B cell (primary cell): ENCODE results near the gene SAC3D1. TPM values are rescaled to one million over a fixed set of nuclear protein-coding genes. Genes with fewer than 3 reads are reported as not detected.

Source experiments
- ATAC-seq: fragments of 200-7000 bp; cut with Tn5 transposase; one replicate; pipeline ENCODE4 v1.10.0; 2021; ENCODE audit warnings: low read depth, mild to moderate bottlenecking, moderate number of reproducible peaks, moderate library complexity
- CTCF ChIA-PET: fragments of 350-600 bp; sonication (Branson Sonifier 250); formaldehyde crosslinking; loops from one replicate; lab custom pipeline; 2021; ENCODE audit warnings: antibody characterized with exemption, inconsistent platforms; lab: Charles Lee
- POLR2A ChIA-PET: fragments of 350-600 bp; sonication (Branson Sonifier 250); formaldehyde crosslinking; loops from one replicate; lab custom pipeline; 2021; ENCODE audit warnings: antibody characterized with exemption; lab: Charles Lee
- DNase-seq: peaks from one replicate; pipeline ENCODE4 v3.0.0; 2013
- H2AFZ ChIP-seq: 2 replicates; pipeline ENCODE4 v1.6.1; 2012; ENCODE audit warnings: mild to moderate bottlenecking, low read depth, low read length; ENCODE audit not compliant: insufficient read depth, poor library complexity, severe bottlenecking
- H3K27ac ChIP-seq, 2 donors: 1 replicate in 1 of 2; 2 replicates in 1 of 2; pipeline ENCODE4 v1.5.1; 2012 to 2013; ENCODE audit warnings: low read length in 2 of 2, mild to moderate bottlenecking in 2 of 2, moderate library complexity in 1 of 2
- H3K27me3 ChIP-seq, 4 experiments: fragments of 200-600 bp in 1 of 4; sonication (generic) in 1 of 4; replicated peaks in 1 of 4; 1 replicate in 2 of 4; 2 replicates in 2 of 4; pipeline versions ENCODE4 v1.6.1 to v1.7.0; 2013 to 2016; ENCODE audit warnings: low read length in 3 of 4, mild to moderate bottlenecking in 2 of 4, mixed read lengths in 1 of 4, moderate library complexity in 1 of 4; ENCODE audit not compliant: insufficient read depth in 4 of 4, control insufficient read depth in 3 of 4; ENCODE audit errors: control extremely low read depth in 1 of 4
- H3K36me3 ChIP-seq, 2 experiments: replicated peaks in 1 of 2; 1 replicate in 1 of 2; 2 replicates in 1 of 2; pipeline versions ENCODE4 v1.6.1 to v1.7.1; 2013; ENCODE audit warnings: low read length in 1 of 2; ENCODE audit not compliant: insufficient read depth in 2 of 2, control insufficient read depth in 1 of 2; ENCODE audit errors: control extremely low read depth in 1 of 2, extremely low read depth in 1 of 2
- H3K4me1 ChIP-seq, 2 donors: fragments of 200-600 bp in 1 of 2; sonication (generic) in 1 of 2; 1 replicate in 1 of 2; 2 replicates in 1 of 2; pipeline versions ENCODE4 v1.5.1 to v1.6.1; 2013 to 2017; ENCODE audit warnings: low read length in 2 of 2; ENCODE audit not compliant: control insufficient read depth in 2 of 2, insufficient read depth in 2 of 2
- H3K4me2 ChIP-seq: replicated peaks from 2 replicates; pipeline ENCODE3; 2012; ENCODE audit warnings: mild to moderate bottlenecking, low read depth, low read length; ENCODE audit not compliant: poor library complexity, severe bottlenecking
- H3K4me3 ChIP-seq, 5 experiments: fragments of 200-600 bp in 1 of 5; sonication (generic) in 1 of 5; 1 replicate in 3 of 5; 2 replicates in 2 of 5; pipeline versions ENCODE4 v1.5.1 to v1.7.0; 2011 to 2016; ENCODE audit warnings: low read length in 4 of 5, mild to moderate bottlenecking in 4 of 5, low read depth in 2 of 5, control low read depth in 1 of 5, moderate library complexity in 1 of 5; ENCODE audit not compliant: insufficient read depth in 1 of 5; ENCODE audit errors: control extremely low read depth in 1 of 5, extremely low read depth in 1 of 5
- H3K79me2 ChIP-seq: fragments of 200-600 bp; sonication (generic); one replicate; pipeline ENCODE4 v1.6.0; 2016; ENCODE audit warnings: low read length; ENCODE audit not compliant: control insufficient read depth, insufficient read depth
- H3K9ac ChIP-seq: fragments of 200-600 bp; sonication (generic); 2 replicates; pipeline ENCODE4 v1.6.1; 2017; ENCODE audit warnings: mild to moderate bottlenecking, low read length, moderate library complexity
- H3K9me3 ChIP-seq, 3 donors: one replicate each; pipeline versions ENCODE4 v1.6.1 to v1.7.1; 2013; ENCODE audit warnings: low read length in 2 of 3; ENCODE audit not compliant: control insufficient read depth in 2 of 3, insufficient read depth in 1 of 3; ENCODE audit errors: control extremely low read depth in 1 of 3
- H4K20me1 ChIP-seq: 2 replicates; pipeline ENCODE4 v1.6.0; 2012; ENCODE audit warnings: mild to moderate bottlenecking, low read length; ENCODE audit not compliant: insufficient read depth, control insufficient read depth, poor library complexity, severe bottlenecking
- H3K27ac Mint-ChIP-seq: one replicate; pipeline ENCODE4 v1.8.0; 2021; ENCODE audit warnings: mixed read lengths
- H3K27me3 Mint-ChIP-seq: one replicate; pipeline ENCODE4 v1.8.0; 2021; ENCODE audit warnings: mixed read lengths
- H3K4me1 Mint-ChIP-seq: one replicate; pipeline ENCODE4 v1.8.0; 2021; ENCODE audit warnings: mixed read lengths
- H3K4me3 Mint-ChIP-seq: one replicate; pipeline ENCODE4 v1.8.0; 2021; ENCODE audit warnings: mixed read lengths
- H3K9me3 Mint-ChIP-seq: one replicate; pipeline ENCODE4 v1.8.0; 2022; ENCODE audit warnings: mixed read lengths; ENCODE audit not compliant: insufficient read depth
- CTCF ChIP-seq: fragments of 200-600 bp; IDR thresholded peaks from one replicate; pipeline ENCODE4 v1.8.0; 2022; ENCODE audit warnings: antibody characterized with exemption, mild to moderate bottlenecking
- EZH2 ChIP-seq: IDR thresholded peaks from 2 replicates; pipeline ENCODE4 v1.6.1; 2012; ENCODE audit warnings: borderline replicate concordance, low read depth, mild to moderate bottlenecking, moderate library complexity, low read length; ENCODE audit not compliant: insufficient read depth, poor library complexity, severe bottlenecking
- WGBS: methylation state at CpG from one replicate; pipeline ENCODE4 v1.1.5; 2013; ENCODE audit warnings: missing lambda C conversion rate; ENCODE audit not compliant: insufficient coverage; 5-methylcytosine and 5-hydroxymethylcytosine counted together
- intact Hi-C: fragments of 100-400 bp; cut with micrococcal nuclease; formaldehyde crosslinking; loops from one replicate; pipeline ENCODE4 v1.10.0; 2022
- polyA plus RNA-seq: library from polyadenylated mRNA; depleted of rRNA; stranded (reverse); fragments of >200 nt; gene quantifications from 2 replicates; pipeline ENCODE4 v1.2.3, GENCODE V29; 2012
- total RNA-seq, 2 donors: library from RNA; stranded (reverse); fragments of 120-200 nt in 1 of 2; gene quantifications; 1 replicate in 1 of 2; 2 replicates in 1 of 2; pipeline versions ENCODE4 v1.2.3 to v1.2.4, GENCODE V29; 2013 to 2022

SAC3D1 gene
- total and polyA plus RNA-seq, 2 donors (not counting 1 experiment from before 2014, with no cell fraction given): 5.9 to 6.0 TPM

DNA sequence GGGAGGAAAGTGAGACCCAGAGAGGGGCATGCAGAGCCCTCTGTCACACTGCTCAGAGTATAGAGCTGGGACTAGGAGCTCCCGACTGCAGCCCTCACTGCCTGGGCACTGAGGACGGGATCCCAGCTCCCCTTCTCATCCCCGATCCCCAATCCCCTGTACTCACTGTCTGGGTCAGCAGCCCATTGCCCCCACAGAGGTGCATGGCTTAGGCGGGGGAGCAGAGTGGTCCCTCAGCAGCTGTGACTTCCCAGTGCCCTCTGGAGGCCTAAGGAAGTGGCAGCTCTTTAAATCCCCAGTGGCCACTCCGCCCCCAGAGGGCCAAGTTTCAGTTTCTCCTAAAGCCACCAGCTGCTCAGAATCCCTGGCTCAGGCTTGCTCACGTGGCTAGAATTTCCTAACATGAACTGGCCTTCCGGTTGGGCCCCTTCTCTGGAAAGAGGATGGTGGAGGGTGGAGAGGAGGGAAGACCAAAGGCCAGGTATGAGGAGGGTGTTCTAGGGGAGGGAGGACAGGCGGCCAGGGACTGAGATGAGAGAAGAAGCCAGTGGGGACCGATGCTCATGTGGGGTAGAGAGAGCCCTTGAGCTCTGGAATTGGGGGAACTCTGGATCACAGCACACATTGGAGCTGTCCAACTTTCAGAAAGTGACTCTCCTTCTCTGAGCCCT is 44.2 kb upstream of the SAC3D1 start, which contains the start of gene BATF2:
Gene BATF2 (minus strand): TSS at position 262 of the 671 bp plus-strand sequence. CDS start 57 bp downstream, at position 205.
- H3K9me3 ChIP-seq: no peaks in the 10 kb centered on the region
- peak within 1 kb of the TSS; percentile 84 for H3K4me2 ChIP-seq
- Mint-ChIP-seq H3K27ac (peak within 1 kb of the TSS; percentile 74), H3K4me3 (peak within 1 kb of the TSS; percentile 77), H3K4me1 (peaks cover 26% of the 10 kb centered on the region), H3K27me3 (no peaks in the 10 kb centered on the region), H3K9me3 (no peaks in the 10 kb centered on the region)
- ChIA-PET CTCF (interaction anchor here (0.6 to 4.0 kb wide), 13 partner anchors 9 to 479 kb away, joined by 3 to 24 read pairs (median 4); partner anchors contain the start of genes ARL2, CDC42BPG and PPP2R5B), POLR2A (interaction anchor here (1.1 to 1.5 kb wide), 2 partner anchors 12 to 138 kb away, joined by 3 to 5 read pairs; no protein-coding TSS in a partner anchor)
- peak within 1 kb of the TSS; percentile 70 for H3K9ac ChIP-seq
- H3K4me1 ChIP-seq: peaks cover 15 to 17% of the 10 kb centered on the region in 2 donors
- DNase-seq (peak; percentile 73), ATAC-seq (peak; percentile 90)
- TF ChIP-seq EZH2 (no peak), CTCF (peak; percentile 25)
- peak within 1 kb of the TSS in 1 of 2 donors; percentile 60 for H3K27ac ChIP-seq
- H3K27me3 ChIP-seq: no peaks in the 10 kb centered on the region
- 17% methylated on average over 9 of the region's 9 CpGs for whole genome bisulfite sequencing
- intact Hi-C loops: no loop called here
- H2AFZ ChIP-seq: peak within 1 kb of the TSS; percentile 86
- no peaks in the 10 kb centered on the region for H3K79me2 ChIP-seq
- peak within 1 kb of the TSS in 4 of 5 experiments; percentile 42 to 67 (median 53) for H3K4me3 ChIP-seq
- H4K20me1 ChIP-seq: no peaks in the 10 kb centered on the region
- no peaks in the 10 kb centered on the region for H3K36me3 ChIP-seq

GRCh38 chr11:64998141-64998540 is 42.9 kb upstream of the SAC3D1 start:
- no peak overlapping the region for H3K27ac ChIP-seq
- H3K9ac ChIP-seq: no peak overlapping the region
- no peak for ATAC-seq
- H3K4me1 Mint-ChIP-seq: peaks cover 23% of the 10 kb centered on the region
- H2AFZ ChIP-seq: peak overlapping the region; percentile 16
- peaks cover 13 to 15% of the 10 kb centered on the region in 2 donors for H3K4me1 ChIP-seq
- H3K79me2 ChIP-seq: no peaks in the 10 kb centered on the region
- ChIA-PET POLR2A (interaction anchor here (0.6 kb wide), 2 partner anchors 11 to 92 kb away, joined by 5 to 6 read pairs; no protein-coding TSS in a partner anchor), CTCF (interaction anchor here (0.6 to 4.0 kb wide), 5 partner anchors 10 to 104 kb away, joined by 3 to 24 read pairs (median 4); partner anchors contain the start of genes ARL2 and PPP2R5B)
- no peak overlapping the region for H3K4me3 ChIP-seq
- H3K4me2 ChIP-seq: no peak overlapping the region
- TF ChIP-seq CTCF (no peak), EZH2 (no peak)
- intact Hi-C loops: no loop called here
- no peaks in the 10 kb centered on the region for H3K9me3 ChIP-seq
- 100% methylated on average over 1 of the region's 1 CpG for WGBS
- H3K27me3 ChIP-seq: peaks cover 0 to 3% (median 0%) of the 10 kb centered on the region in 4 experiments
- H3K36me3 ChIP-seq: no peaks in the 10 kb centered on the region
- DNase-seq: no peak
- H3K27ac Mint-ChIP-seq: no peak overlapping the region
- no peak overlapping the region for H3K4me3 Mint-ChIP-seq
- H4K20me1 ChIP-seq: no peaks in the 10 kb centered on the region
- H3K9me3 Mint-ChIP-seq: no peaks in the 10 kb centered on the region
- no peaks in the 10 kb centered on the region for H3K27me3 Mint-ChIP-seq
